Activated CD8-positive, alpha-beta memory T cell treated with anti-CD3 and anti-CD28 coated beads for 24 hours (primary cell): ENCODE measurements around the gene INPP5F.

Source experiments
- DNase-seq: peaks from one replicate; pipeline ENCODE4 v3.0.0-alpha.2; 2020

INPP5F gene

GRCh38 chr10:119872860-119873681 lies 147.2 kb downstream of the INPP5F start:
- peak; percentile 93 for DNase-seq

- DNase-seq: no peak
Measured at GRCh38 chr10:119878524-119878923, 152.7 kb downstream of the INPP5F start.
